GM21576 (cell line): ENCODE data around the gene PLAU.
"Not testable (repeated sequence)": the region's sequence is repeated elsewhere in the genome, so short reads cannot be mapped to it uniquely, and the experiment has no call there.

Experiments used
- ATAC-seq: cut with Tn5 transposase; IDR thresholded peaks from one replicate; pipeline ENCODE4 v1.9.1; 2021; ENCODE audit warnings: mild to moderate bottlenecking, moderate library complexity; ENCODE audit not compliant: unreplicated experiment

Gene PLAU

DNA sequence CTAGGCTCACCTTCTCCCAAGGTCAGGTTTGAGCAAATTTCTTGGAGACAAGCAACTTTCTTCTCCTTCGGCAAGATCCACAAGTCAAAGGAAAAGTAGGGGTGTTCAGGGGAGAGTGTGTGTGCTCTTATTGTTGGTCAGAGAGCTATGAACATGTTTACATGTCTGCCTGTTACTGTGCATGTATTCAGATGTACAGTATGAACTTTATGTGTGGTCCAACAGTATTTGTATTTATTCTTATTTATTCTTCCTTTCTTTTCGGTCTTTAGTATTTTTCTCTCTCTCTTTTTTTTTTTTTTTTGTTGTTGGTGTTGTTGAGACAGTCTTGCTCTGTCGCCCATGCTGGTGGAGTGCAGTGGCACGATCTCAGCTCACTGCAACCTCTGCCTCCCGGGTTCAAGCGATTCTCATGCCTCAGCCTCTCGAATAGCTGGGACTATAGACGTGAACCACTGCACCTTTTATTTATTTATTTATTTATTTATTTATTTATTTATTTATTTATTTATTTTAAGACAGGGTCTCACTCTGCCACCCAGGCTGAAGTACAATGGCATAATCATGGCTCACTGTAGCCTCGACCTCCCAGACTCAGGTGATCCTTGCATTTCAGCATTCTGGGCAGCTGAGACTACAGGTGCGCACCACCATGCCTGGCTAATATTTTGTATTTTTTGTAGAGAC, 38.2 kb downstream of the PLAU start:
- ATAC-seq = no peak

DNA sequence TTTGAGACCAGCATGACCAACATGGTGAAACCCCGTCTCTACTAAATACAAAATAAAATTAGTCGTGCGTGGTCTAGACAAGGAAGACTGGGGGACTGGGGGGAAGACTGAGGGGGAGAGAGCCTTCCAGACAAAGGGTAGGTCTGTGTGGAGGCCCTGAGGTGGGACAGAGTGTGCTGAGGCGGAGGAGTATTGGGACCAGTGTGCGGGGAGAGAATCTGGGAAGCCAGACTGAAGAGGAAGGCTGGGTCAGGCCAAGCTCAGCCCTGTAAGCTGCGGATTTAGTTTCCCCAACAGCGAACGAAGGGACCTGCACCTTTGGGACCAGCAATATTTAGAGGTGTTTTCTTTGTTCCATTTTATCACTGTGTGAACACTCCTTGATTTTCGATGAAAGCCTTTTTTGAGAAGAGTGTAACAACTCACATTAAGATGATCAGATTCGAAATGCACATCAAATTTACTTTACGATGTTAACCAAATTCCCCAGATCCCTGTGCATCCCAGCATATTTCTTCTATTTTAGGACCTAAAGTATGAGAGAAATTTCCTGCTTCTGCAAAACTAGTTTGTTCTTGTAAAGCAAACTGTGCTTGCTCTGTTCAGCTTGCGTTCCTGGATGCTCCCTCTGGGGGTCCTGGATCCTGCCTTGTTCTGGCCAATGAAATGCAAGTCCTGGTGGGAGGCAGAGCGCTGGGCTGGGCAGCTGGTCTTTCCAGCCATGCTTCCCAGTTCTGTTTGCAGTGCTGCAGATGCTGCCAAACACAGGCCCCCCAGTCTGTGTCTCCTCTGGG, 39.4 kb downstream of the PLAU start:
- ATAC-seq = no peak

DNA sequence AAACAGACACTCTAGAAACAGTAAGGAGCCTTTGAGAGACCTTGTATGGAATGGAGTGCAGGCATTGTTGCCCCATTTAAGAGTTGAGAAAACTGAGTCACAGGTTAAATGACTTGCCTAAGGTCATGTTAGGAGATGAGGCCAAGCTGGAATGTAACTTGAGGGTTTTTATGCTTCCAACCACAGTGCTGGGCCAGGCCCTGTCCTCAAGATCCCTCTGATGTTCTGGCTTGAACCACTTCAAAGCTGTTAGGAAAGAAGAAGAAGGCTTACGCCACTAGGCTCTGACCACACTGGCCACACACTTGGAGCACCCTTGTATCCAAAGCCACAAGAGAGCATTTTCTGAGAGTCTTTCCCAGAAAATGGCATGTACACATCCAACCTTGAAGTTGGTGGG, 42.7 kb downstream of the PLAU start:
- no peak for ATAC-seq

DNA sequence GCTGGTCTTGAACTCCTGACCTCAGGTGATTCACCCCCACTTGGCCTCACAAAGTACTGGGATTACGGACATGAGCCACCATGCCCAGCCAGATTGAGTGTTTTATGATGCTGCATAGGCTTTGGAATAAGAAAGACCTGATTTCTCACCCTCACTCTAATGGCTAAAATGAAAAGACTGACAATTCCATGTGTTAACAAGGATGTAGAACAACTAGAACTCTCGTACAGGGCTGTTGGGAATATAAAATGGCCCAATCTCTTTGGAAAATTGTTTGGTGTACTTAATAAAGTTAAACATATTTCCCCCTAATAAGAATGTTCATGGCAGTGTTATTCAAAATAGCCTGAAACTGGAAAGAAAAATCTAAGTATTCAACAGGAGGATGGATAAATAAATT, 43.8 kb downstream of the PLAU start:
- ATAC-seq = no peak

DNA sequence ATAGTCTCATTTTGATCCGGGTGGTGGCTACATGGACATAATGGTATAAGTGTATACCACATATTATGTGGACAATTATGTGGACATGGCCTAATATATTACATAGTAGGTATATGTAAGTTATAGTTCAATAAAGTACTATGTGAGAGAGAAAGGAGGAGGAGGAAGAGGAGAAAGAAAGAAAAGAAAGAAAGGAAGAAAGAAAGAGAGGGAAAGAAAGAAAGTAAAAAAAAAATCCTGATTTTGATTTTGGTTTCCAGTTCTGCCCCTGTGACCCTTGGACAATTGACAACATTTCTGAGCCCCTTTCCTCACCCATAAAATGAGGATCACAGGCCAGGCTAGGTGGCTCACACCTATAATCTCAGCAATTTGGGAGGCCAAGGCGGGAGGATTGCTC, 44.8 kb downstream of the PLAU start:
- no peak for ATAC-seq

DNA sequence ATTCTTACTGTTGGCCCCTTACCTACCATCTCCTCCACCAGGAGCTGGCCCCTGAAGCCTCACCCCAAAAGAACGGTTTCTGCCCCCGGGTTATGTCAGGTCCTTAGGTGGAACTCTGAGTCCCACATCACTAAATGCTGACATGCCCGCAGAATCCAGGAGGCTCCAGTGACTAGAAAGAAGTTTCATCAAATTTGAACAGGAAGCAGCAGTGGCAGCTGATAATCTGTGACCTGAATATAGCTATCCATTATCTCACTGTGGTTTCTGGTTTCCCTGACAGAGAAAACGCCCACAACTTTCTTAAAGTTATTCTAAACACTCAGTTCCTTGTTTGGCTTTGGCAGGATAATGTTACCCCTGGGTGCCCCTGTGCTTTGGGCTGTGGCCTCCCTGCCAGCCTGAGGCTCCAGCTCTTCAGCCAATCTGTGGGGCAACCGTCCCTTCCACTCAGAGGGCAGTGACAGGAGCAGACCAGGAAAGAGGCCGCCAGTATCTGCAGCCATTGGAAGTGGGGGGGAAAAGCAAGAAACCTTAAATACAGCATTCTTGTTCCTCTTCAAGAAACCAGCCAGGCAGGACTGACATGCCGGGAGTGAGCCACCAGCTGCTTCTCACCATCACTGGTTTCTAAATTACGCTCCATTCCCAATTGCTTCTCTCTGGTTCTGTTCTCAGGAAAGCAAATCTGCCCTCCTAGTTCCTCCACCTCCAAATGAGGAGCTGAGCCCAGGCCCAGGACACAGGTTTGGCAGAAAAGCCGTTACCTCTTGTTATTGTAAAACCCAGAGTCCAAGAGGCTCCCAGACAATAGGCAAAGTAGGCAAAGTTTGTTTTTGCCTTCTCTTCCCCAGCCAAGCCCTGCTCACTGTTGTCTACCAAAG, 45.8 kb downstream of the PLAU start:
- peak; percentile 41 for ATAC-seq

DNA sequence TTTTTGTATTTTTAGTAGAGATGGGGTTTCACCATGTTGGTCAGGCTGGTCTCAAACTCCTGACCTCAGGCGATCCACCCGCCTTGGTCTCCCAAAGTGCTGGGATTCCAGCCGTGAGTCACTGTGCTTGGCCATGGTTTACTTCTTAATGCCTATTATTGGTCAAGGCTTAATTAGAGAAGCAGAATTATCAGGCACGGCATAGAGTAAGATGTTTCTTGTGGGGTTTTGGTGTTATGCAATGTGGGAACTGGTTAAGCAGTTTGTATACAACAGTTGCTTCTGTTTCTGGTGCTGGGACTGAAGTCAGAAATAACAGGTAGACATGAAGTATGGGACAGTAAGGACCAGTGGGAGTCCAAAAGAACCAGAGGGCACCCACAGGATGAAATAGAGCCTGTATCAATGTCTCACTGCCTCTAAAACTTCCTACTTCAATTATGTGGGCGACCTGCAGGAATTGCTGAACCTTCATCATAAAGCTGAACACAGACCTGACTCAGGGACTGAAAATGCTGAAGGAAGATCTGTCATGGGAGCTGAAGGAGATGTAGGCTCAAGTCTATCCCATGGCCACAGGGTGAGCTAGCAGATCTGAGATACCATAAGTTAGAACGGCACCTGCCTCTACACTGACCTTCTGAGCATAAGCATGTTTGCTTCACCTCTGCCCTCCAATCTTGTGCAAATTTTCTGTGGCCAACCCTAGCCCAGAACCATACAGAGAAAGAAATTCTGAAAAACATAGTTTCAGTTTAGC, 48.7 kb downstream of the PLAU start:
- no peak for ATAC-seq

DNA sequence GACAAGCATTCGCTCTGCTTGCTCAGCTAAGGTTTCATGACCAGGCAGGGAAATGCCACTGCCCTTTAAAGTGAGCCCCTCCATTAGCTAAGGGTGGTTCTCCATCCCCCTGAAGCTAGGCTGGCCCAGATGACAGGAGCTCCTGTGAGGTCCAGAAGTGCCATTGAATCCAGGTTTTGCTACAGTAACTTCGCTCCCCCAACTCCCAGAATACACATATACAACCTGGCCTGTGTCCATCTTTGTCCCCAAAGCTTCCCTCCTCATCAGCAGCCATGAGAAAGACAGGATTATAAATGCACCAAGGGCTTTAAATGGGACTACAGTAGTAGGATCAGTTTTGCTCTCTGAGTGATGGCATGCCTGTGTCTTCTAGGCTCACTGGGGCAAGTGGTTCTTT, 51.5 kb downstream of the PLAU start:
- no peak for ATAC-seq

DNA sequence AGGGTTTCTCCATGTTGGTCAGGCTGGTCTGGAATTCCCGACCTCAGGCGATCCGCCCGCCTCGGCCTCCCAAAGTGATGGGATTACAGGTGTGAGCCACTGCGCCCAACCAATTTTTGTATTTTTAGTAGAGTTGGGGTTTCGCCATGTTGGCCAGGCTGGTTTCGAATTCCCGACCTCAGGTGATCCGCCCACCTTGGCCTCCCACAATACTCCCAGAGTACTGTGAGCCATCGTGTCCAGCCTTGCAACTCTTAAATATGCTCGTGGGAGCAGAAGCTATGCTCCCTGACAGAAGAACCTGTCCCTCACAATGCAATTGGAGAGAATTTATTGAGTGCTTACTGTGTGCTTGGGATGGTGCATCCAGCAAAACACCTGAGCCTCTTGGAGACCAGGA, 52.6 kb downstream of the PLAU start:
- not testable (repeated sequence) for ATAC-seq

DNA sequence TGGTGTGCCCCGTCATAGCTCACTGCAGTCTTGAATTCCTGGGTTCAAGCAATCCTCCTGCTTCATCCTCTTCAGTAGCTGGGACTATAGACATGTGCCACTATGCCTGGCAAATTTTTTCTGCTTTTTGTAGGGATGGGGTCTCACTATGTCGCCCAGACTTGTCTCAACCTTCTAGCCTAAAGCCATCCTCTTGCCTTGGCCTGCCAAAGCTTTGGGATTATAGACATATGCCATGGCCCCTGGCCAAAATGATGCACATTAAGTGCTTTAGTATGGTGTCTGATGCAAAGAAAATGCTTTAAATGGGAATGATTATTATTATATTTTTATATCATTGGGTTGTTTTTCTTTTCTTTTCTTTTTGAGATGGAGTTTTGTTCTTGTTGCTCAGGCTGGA, 53.8 kb downstream of the PLAU start:
- no peak for ATAC-seq

DNA sequence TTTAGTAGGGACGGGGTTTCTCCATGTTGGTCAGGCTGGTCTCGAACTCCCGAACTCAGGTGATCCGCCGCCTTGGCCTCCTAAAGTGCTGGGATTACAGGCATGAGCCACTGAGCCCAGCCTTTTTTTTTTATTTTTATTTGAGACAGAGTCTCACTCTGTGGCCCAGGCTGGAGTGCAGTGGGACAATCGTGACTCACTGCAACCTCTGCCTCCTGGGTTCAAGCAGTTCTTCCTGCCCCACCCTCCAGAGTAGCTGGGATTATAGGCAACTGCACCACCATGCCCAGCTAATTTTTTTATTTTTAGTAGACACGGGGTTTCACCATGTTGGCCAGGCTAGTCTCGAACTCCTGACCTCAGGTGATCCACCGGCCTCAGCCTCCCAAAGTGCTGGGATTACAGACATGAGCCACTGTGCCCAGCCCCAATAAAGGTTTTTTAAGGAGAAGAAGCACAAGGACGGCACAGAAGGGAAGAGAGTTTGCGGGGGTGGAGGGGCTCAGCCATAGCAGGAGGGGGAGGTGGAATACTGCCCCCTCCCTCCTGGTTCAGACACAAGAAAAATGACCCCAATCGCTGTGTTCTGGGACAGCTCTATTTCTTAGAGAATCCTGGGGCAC, 54.4 kb downstream of the PLAU start:
- ATAC-seq = not testable (repeated sequence)

DNA sequence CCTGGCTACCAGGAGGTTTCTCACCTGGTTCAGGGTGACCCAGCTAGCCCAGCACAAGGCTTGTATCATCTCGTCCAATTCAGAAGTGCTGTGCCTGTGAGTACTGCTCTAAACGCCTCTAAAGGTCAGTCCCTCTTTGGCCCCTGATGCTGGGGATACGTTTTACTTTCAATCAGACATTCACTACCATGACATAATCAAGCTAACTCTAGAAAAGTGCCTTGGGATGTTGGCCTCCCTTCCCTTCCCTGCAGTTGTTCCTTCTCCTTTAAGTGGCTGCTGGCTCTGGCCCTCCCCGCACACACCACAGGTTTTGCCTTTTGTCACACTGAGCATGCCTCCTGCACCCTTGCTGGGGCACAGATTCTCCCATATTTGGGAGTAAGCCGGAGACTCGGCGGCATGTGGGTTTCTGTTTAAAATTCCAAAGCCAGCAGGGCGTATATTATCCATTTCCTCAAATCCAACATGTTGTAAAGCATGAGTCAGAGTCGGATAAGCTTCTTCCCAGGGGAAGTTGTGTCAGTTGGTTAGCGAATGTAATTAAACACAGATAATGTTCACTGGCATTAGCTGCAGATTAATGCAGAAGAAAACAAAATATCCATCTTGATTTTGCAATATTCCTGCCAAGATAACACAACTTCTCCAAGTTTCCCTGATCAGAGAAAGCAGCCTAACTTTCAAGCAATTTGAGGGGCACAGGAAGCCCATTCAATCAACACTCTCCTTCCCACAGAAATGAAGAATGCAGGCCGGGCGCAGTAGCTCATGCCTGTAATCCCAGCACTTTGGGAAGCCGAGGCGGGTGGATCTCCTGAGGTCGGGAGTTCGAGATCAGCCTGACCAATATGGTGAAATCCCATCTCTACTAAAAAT, 55.2 kb downstream of the PLAU start:
- no peak for ATAC-seq

DNA sequence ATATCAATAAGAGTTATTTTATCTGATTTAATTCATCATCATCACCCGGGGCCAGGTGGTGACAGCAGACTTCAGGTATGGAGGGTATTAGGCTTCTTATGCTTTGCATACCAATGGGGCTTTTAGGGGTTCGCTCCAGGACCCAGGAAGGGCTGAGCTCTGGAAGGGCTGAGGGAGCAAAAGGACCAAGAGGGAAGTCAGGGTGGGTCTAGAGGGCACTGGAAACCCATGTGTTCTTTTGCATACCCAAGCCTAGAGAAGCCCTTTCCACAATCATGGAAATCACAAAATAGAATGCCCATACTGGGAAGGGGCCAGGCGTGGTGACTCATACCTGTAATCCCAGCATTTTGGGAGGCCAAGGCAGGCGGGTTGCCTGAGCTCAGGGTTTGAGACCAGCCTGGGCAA, 56.1 kb downstream of the PLAU start:
- no peak for ATAC-seq
